Body of pancreas (tissue), 4 donors: ENCODE results near the gene PIGH. TPM values are rescaled to one million over a fixed set of nuclear protein-coding genes. Genes with fewer than 3 reads are reported as not detected.

ENCODE experiments used
- ATAC-seq: fragments of 150-250 bp; one replicate; pipeline ENCODE4 v1.9.1; 2016
- DNase-seq, 4 donors: peaks; one replicate each; pipeline ENCODE4 v3.0.0-alpha.2; 2019
- H3K27ac ChIP-seq, 4 donors: fragments of 200-600 bp; sonication (generic); 1 replicate in 3 of 4; 2 replicates in 1 of 4; pipeline versions ENCODE4 v1.5.1 to v1.6.1; 2016 to 2019; ENCODE audit warnings: mild to moderate bottlenecking in 1 of 4, mixed read lengths in 1 of 4, moderate library complexity in 1 of 4
- H3K27me3 ChIP-seq, 2 donors: fragments of 200-600 bp; sonication (generic); one replicate each; pipeline ENCODE4 v1.6.0; 2016; ENCODE audit warnings: mild to moderate bottlenecking in 1 of 2
- H3K36me3 ChIP-seq, 2 donors: fragments of 200-600 bp; sonication (generic); replicated peaks in 1 of 2; 2 replicates each; pipeline ENCODE4 v1.5.1; 2016; ENCODE audit warnings: low read depth in 2 of 2; ENCODE audit not compliant: insufficient read depth in 1 of 2
- H3K4me1 ChIP-seq: fragments of 200-600 bp; sonication (generic); one replicate; pipeline ENCODE4 v1.6.0; 2016
- H3K4me3 ChIP-seq, 2 donors: fragments of 200-600 bp; sonication (generic); 1 replicate in 1 of 2; 2 replicates in 1 of 2; pipeline ENCODE4 v1.5.1; 2016 to 2019
- H3K9me3 ChIP-seq, 3 donors: fragments of 200-600 bp; sonication (generic); 1 replicate in 2 of 3; 2 replicates in 1 of 3; pipeline ENCODE4 v1.5.1; 2016
- CTCF ChIP-seq, 7 experiments: fragments of 450-650 bp in 4 of 7; fragments of 200-600 bp in 3 of 7; sonication (generic) in 3 of 7; IDR thresholded peaks; one replicate each; pipeline ENCODE4 v1.5.1; 2016 to 2019; ENCODE audit warnings: antibody characterized with exemption in 7 of 7
- POLR2A ChIP-seq, 3 donors: fragments of 450-650 bp; IDR thresholded peaks; one replicate each; pipeline ENCODE4 v1.6.1; 2016; ENCODE audit warnings: antibody characterized with exemption in 3 of 3, mild to moderate bottlenecking in 2 of 3
- WGBS, 2 donors: methylation state at CpG; one replicate each; pipeline ENCODE4 v1.1.5; 2017; 5-methylcytosine and 5-hydroxymethylcytosine counted together
- intact Hi-C: fragments of 100-400 bp; cut with DNase I; formaldehyde crosslinking; loops from one replicate; pipeline ENCODE4 v1.15.1; 2023
- total RNA-seq, 2 donors: library from RNA; depleted of rRNA; stranded (reverse); fragments of >200 nt; gene quantifications; one replicate each; pipeline ENCODE4 v1.1.0, GENCODE V29; 2016

The PIGH gene
- total RNA-seq, 2 donors from 2014 or later, result 14.2 to 30.1 TPM

- H3K4me1 ChIP-seq, result peaks cover 18% of the 10 kb centered on the region
- H3K27ac ChIP-seq, result no peak overlapping the region
- H3K27me3 ChIP-seq, result no peaks in the 10 kb centered on the region
- H3K9me3 ChIP-seq, result no peaks in the 10 kb centered on the region
- ATAC-seq (peak; percentile 62), DNase-seq (peak; percentile 64 to 77 (median 70))
- WGBS, 2 donors, result 37 to 50% methylated on average over 9 to 14 of the region's 14 CpGs
- intact Hi-C loops, result loop anchor here (5.0 to 10.0 kb wide), 2 partner anchors 39 to 147 kb away; partner anchors contain the start of gene PLEKHH1
- TF ChIP-seq POLR2A (IDR thresholded peaks at IDR 0.05), result no peak
- TF ChIP-seq CTCF (IDR thresholded peaks at IDR 0.05), result peak; percentile 51 to 88 (median 75)
- H3K4me3 ChIP-seq, result no peak overlapping the region
- no peaks in the 10 kb centered on the region for H3K36me3 ChIP-seq
Observed at GRCh38 chr14:67571275-67571990, 28.6 kb downstream of the PIGH start.

GRCh38 chr14:67570453-67570852, 29.6 kb downstream of the PIGH start:
- Histone ChIP-seq H3K27ac (no peak overlapping the region), H3K4me1 (peaks cover 18% of the 10 kb centered on the region), H3K27me3 (no peaks in the 10 kb centered on the region), H3K36me3 (no peaks in the 10 kb centered on the region), H3K9me3 (no peaks in the 10 kb centered on the region), H3K4me3 (no peak overlapping the region)
- 84 to 85% methylated on average over 7 of the region's 7 CpGs for WGBS, 2 donors
- no peak for DNase-seq
- no peak for ATAC-seq
- intact Hi-C loops, result loop anchor here (5.0 to 10.0 kb wide), 2 partner anchors 38 to 146 kb away; partner anchors contain the start of gene PLEKHH1
- TF ChIP-seq POLR2A (IDR thresholded peaks at IDR 0.05) (no peak), CTCF (IDR thresholded peaks at IDR 0.05) (no peak)

GRCh38 chr14:67569651-67570290, 30.3 kb downstream of the PIGH start:
- ATAC-seq, result no peak
- Histone ChIP-seq H3K4me1 (peaks cover 18% of the 10 kb centered on the region), H3K27ac (no peak overlapping the region), H3K27me3 (no peaks in the 10 kb centered on the region), H3K36me3 (no peaks in the 10 kb centered on the region), H3K4me3 (no peak overlapping the region), H3K9me3 (no peaks in the 10 kb centered on the region)
- DNase-seq, result no peak
- intact Hi-C loops, result loop anchor here (5.0 to 10.0 kb wide), 2 partner anchors 37 to 145 kb away; partner anchors contain the start of gene PLEKHH1
- no peak for TF ChIP-seq POLR2A (IDR thresholded peaks at IDR 0.05)
- TF ChIP-seq CTCF (IDR thresholded peaks at IDR 0.05), result no peak
- 84% methylated on average over 4 of the region's 4 CpGs for WGBS, 2 donors

GRCh38 chr14:67569011-67569650, 30.9 kb downstream of the PIGH start:
- TF ChIP-seq POLR2A (IDR thresholded peaks at IDR 0.05) (no peak), CTCF (IDR thresholded peaks at IDR 0.05) (no peak)
- no peak for ATAC-seq
- H3K4me3 ChIP-seq, result no peak overlapping the region
- no peaks in the 10 kb centered on the region for H3K27me3 ChIP-seq
- H3K4me1 ChIP-seq, result peaks cover 18% of the 10 kb centered on the region
- H3K27ac ChIP-seq, result no peak overlapping the region
- no peaks in the 10 kb centered on the region for H3K9me3 ChIP-seq
- 74 to 91% methylated on average over 8 to 10 of the region's 11 CpGs for WGBS, 2 donors
- no peak for DNase-seq
- no peaks in the 10 kb centered on the region for H3K36me3 ChIP-seq
- intact Hi-C loops, result no loop called here
